Loucy (cell line): ENCODE measurements around the gene BTRC.

Experiments used
- H2AFZ ChIP-seq: fragments of 200-600 bp; sonication (generic); 2 replicates; pipeline ENCODE4 v1.6.0; 2016; ENCODE audit warnings: antibody characterized with exemption, mild to moderate bottlenecking, low read length, moderate library complexity
- H3F3A ChIP-seq: fragments of 200-600 bp; 2 replicates; pipeline ENCODE4 v1.6.0; 2016; ENCODE audit warnings: antibody characterized with exemption, low read depth, mild to moderate bottlenecking
- H3K27me3 ChIP-seq: fragments of 200-600 bp; sonication (generic); 2 replicates; pipeline ENCODE4 v1.6.1; 2014; ENCODE audit warnings: low read length, mild to moderate bottlenecking; ENCODE audit not compliant: insufficient read depth, poor library complexity, severe bottlenecking
- H3K36me3 ChIP-seq: fragments of 200-600 bp; sonication (generic); 2 replicates; pipeline ENCODE4 v1.6.1; 2016; ENCODE audit warnings: low read length; ENCODE audit not compliant: insufficient read depth
- H3K4me1 ChIP-seq: fragments of 200-600 bp; sonication (generic); 2 replicates; pipeline ENCODE4 v1.5.1; 2014; ENCODE audit warnings: low read length, mild to moderate bottlenecking; ENCODE audit not compliant: insufficient read depth, poor library complexity, severe bottlenecking
- H3K4me2 ChIP-seq: fragments of 200-600 bp; sonication (generic); 2 replicates; pipeline ENCODE4 v1.6.0; 2014; ENCODE audit warnings: antibody characterized with exemption, low read length, low read depth, mild to moderate bottlenecking; ENCODE audit not compliant: poor library complexity, severe bottlenecking
- H3K4me3 ChIP-seq: fragments of 200-600 bp; sonication (generic); 2 replicates; pipeline ENCODE4 v1.5.1; 2014; ENCODE audit warnings: low read length, mild to moderate bottlenecking, mixed read lengths; ENCODE audit not compliant: poor library complexity, severe bottlenecking
- H3K79me2 ChIP-seq: fragments of 200-600 bp; sonication (generic); 2 replicates; pipeline ENCODE4 v1.6.1; 2014; ENCODE audit warnings: low read length; ENCODE audit not compliant: insufficient read depth
- H3K9ac ChIP-seq: fragments of 200-600 bp; sonication (generic); 2 replicates; pipeline ENCODE4 v1.6.0; 2014; ENCODE audit warnings: mild to moderate bottlenecking, low read depth, low read length, moderate library complexity; ENCODE audit not compliant: poor library complexity, severe bottlenecking
- H3K9me2 ChIP-seq: fragments of 200-600 bp; sonication (generic); replicated peaks from 2 replicates; pipeline ENCODE4 v1.6.1; 2016; ENCODE audit warnings: low read depth, low read length, mixed read lengths
- H3K9me3 ChIP-seq: fragments of 200-600 bp; sonication (generic); 2 replicates; pipeline ENCODE4 v1.6.1; 2014; ENCODE audit warnings: mild to moderate bottlenecking, antibody characterized with exemption, low read length, low read depth; ENCODE audit not compliant: insufficient read depth
- H4K20me1 ChIP-seq: fragments of 200-600 bp; sonication (generic); 2 replicates; pipeline ENCODE4 v1.6.0; 2014; ENCODE audit warnings: antibody characterized with exemption, low read length, mild to moderate bottlenecking; ENCODE audit not compliant: insufficient read depth, poor library complexity, severe bottlenecking
- EZH2phosphoT487 ChIP-seq: fragments of 200-600 bp; IDR thresholded peaks from 2 replicates; pipeline ENCODE4 v1.6.1; 2018; ENCODE audit warnings: antibody characterized with exemption, mild to moderate bottlenecking, moderate library complexity, borderline replicate concordance
- TF ChIP-seq, protein P1 (sequence below): fragments of 200-600 bp; sonication (generic); conservative IDR thresholded peaks from 2 replicates; pipeline ENCODE4 v1.5.1; 2014; ENCODE audit warnings: mild to moderate bottlenecking, antibody characterized with exemption, low read length

BTRC gene

DNA sequence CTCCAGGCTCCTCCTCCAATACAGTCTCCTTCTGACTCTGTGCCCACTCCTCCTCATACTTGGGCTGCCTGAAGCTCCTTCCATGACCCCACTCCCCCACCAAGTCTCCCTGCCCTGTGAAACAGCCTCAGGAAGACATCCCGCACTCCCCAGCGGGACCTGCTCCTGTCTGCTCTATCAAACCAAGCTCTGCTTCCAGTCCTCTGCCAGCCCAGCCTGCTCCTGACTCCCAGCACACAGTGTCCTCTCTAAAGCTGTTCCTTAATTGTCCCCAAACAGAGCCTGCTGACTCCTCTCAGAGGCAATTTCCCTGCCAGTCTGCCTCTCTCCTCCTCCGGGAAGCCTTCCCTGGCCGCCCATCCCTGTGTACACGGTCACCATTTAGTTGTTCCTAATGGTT, 224.2 kb downstream of the BTRC start:
- Histone ChIP-seq H4K20me1 (no peaks in the 10 kb centered on the region), H3F3A (no peaks in the 10 kb centered on the region), H2AFZ (no peak overlapping the region), H3K36me3 (no peaks in the 10 kb centered on the region; the same call in 1 of the 2 replicates), H3K4me3 (no peak overlapping the region), H3K9me3 (no peaks in the 10 kb centered on the region), H3K4me1 (no peaks in the 10 kb centered on the region), H3K9ac (no peak overlapping the region), H3K9me2 (no peaks in the 10 kb centered on the region), H3K79me2 (no peaks in the 10 kb centered on the region), H3K4me2 (no peak overlapping the region), H3K27me3 (no peaks in the 10 kb centered on the region)
- TF ChIP-seq, protein P1, sequence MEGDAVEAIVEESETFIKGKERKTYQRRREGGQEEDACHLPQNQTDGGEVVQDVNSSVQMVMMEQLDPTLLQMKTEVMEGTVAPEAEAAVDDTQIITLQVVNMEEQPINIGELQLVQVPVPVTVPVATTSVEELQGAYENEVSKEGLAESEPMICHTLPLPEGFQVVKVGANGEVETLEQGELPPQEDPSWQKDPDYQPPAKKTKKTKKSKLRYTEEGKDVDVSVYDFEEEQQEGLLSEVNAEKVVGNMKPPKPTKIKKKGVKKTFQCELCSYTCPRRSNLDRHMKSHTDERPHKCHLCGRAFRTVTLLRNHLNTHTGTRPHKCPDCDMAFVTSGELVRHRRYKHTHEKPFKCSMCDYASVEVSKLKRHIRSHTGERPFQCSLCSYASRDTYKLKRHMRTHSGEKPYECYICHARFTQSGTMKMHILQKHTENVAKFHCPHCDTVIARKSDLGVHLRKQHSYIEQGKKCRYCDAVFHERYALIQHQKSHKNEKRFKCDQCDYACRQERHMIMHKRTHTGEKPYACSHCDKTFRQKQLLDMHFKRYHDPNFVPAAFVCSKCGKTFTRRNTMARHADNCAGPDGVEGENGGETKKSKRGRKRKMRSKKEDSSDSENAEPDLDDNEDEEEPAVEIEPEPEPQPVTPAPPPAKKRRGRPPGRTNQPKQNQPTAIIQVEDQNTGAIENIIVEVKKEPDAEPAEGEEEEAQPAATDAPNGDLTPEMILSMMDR: no peak
- TF ChIP-seq EZH2phosphoT487: no peak

DNA sequence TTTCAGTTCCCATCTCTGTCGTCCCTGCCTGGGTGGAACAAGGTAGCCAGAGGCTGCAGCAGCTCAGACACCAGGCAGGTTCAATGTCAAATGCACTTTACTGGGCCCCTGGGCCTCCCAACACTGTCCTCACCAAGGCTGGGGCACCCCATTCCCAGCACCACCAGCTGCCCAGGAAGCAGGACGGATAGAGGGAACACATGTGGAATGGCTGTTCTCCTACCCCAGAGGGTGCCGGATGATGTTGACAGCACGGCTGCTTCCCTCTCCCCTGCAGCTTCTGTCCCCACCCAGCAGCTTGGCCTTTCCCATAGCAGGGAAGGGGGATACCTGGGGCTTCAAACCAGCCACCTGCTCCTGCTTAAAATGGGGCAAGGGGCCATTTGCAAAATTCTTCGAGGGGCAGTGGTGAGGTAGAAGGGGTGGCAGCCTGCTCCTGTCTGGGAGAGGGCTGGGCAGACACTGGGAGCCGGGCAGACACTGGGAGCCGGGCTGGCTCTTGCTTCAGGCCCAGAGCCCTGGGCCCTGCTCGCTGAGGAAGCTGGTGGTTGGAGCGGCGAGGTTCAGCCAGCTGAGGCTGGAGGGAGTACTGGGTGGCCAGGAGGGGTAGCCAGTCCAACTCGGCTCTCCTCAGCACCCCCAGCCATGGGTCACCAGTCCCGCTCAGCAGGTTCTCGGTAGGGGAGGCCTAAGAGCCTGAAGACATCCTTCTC, 225.0 kb downstream of the BTRC start:
- no peak overlapping the region for H3K4me3 ChIP-seq
- H3K9me3 ChIP-seq: no peaks in the 10 kb centered on the region
- no peak overlapping the region for H2AFZ ChIP-seq
- H3K79me2 ChIP-seq: no peaks in the 10 kb centered on the region
- no peaks in the 10 kb centered on the region for H3K9me2 ChIP-seq
- no peaks in the 10 kb centered on the region for H3K4me1 ChIP-seq
- TF ChIP-seq EZH2phosphoT487: no peak
- TF ChIP-seq, protein P1: no peak
- H3K36me3 ChIP-seq: no peaks in the 10 kb centered on the region; the same call in 1 of the 2 replicates
- no peak overlapping the region for H3K4me2 ChIP-seq
- H4K20me1 ChIP-seq: no peaks in the 10 kb centered on the region
- no peaks in the 10 kb centered on the region for H3F3A ChIP-seq
- H3K27me3 ChIP-seq: no peaks in the 10 kb centered on the region
- H3K9ac ChIP-seq: no peak overlapping the region

DNA sequence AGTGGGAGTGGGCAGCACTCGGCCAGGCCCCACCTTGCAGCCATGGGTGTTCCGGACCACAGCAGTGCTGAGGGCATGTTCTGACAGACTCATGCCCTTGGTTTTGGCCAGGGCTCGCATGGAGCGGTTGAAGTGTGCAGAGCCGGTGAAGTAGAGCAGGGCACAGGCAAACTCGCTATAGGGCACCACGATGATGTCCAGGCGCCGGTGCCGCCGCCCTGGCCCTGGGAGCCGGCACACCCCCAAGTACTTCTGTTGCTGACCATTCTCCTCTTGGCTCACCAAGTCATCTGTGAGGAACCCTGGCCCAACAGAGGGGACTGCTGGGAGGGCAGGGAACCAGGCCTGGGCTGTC, 225.5 kb downstream of the BTRC start:
- Histone ChIP-seq H3K36me3 (no peaks in the 10 kb centered on the region; the same call in 1 of the 2 replicates), H2AFZ (no peak overlapping the region)

More for the DNA sequence above, 225.5 kb downstream of the BTRC start:
- Histone ChIP-seq H3K9me2 (no peaks in the 10 kb centered on the region), H3K4me3 (no peak overlapping the region), H3K27me3 (no peaks in the 10 kb centered on the region), H3K9me3 (no peaks in the 10 kb centered on the region), H3K4me1 (no peaks in the 10 kb centered on the region), H3K9ac (no peak overlapping the region), H3K4me2 (no peak overlapping the region), H3F3A (no peaks in the 10 kb centered on the region), H4K20me1 (no peaks in the 10 kb centered on the region), H3K79me2 (no peaks in the 10 kb centered on the region)
- TF ChIP-seq, protein P1: no peak
- TF ChIP-seq EZH2phosphoT487: no peak
